ENCODE data around the gene LIF.
"Not testable (repeated sequence)": the region's sequence is repeated elsewhere in the genome, so short reads cannot be mapped to it uniquely, and the experiment has no call there.

The LIF gene

GRCh38 chr22:30221121-30221992 is 25.2 kb downstream of the LIF start:
- Mint-ChIP-seq H3K36me3 (ENCODE audit: low read depth) (no peaks in the 10 kb centered on the region), H3K4me1 (ENCODE audit: low read depth) (peaks cover 63% of the 10 kb centered on the region), H3K9me3 (no peaks in the 10 kb centered on the region), H3K27me3 (no peaks in the 10 kb centered on the region), H3K4me3 (peak overlapping the region; percentile 43), H3K27ac (peak overlapping the region; percentile 89)

- no peaks in the 10 kb centered on the region for H3K36me3 Mint-ChIP-seq (ENCODE audit: low read depth)
- no peaks in the 10 kb centered on the region for H3K9me3 Mint-ChIP-seq
- H3K4me1 Mint-ChIP-seq (ENCODE audit: low read depth) = peaks cover 60% of the 10 kb centered on the region
- H3K4me3 Mint-ChIP-seq = peak overlapping the region; percentile 43
- H3K27me3 Mint-ChIP-seq = no peaks in the 10 kb centered on the region
- H3K27ac Mint-ChIP-seq = peak overlapping the region; percentile 89
Observed at GRCh38 chr22:30220338-30221012, 26.1 kb downstream of the LIF start.

GRCh38 chr22:30219668-30220278 is 26.8 kb downstream of the LIF start:
- H3K27ac Mint-ChIP-seq = peak overlapping the region; percentile 89
- H3K36me3 Mint-ChIP-seq (ENCODE audit: low read depth) = no peaks in the 10 kb centered on the region
- peaks cover 59% of the 10 kb centered on the region for H3K4me1 Mint-ChIP-seq (ENCODE audit: low read depth)
- no peaks in the 10 kb centered on the region for H3K9me3 Mint-ChIP-seq
- H3K27me3 Mint-ChIP-seq = no peaks in the 10 kb centered on the region
- H3K4me3 Mint-ChIP-seq = no peak overlapping the region

GRCh38 chr22:30219049-30219654 is 27.4 kb downstream of the LIF start:
- no peak overlapping the region for H3K27ac Mint-ChIP-seq
- no peaks in the 10 kb centered on the region for H3K27me3 Mint-ChIP-seq
- H3K36me3 Mint-ChIP-seq (ENCODE audit: low read depth) = no peaks in the 10 kb centered on the region
- H3K4me1 Mint-ChIP-seq (ENCODE audit: low read depth) = peaks cover 56% of the 10 kb centered on the region
- no peaks in the 10 kb centered on the region for H3K9me3 Mint-ChIP-seq
- H3K4me3 Mint-ChIP-seq = no peak overlapping the region

GRCh38 chr22:30217698-30218560 is 28.6 kb downstream of the LIF start:
- no peak overlapping the region for H3K27ac Mint-ChIP-seq

GRCh38 chr22:30216710-30217109 is 29.8 kb downstream of the LIF start:
- Mint-ChIP-seq H3K9me3 (no peaks in the 10 kb centered on the region), H3K4me3 (no peak overlapping the region), H3K27ac (no peak overlapping the region), H3K27me3 (no peaks in the 10 kb centered on the region), H3K36me3 (ENCODE audit: low read depth) (no peaks in the 10 kb centered on the region), H3K4me1 (ENCODE audit: low read depth) (peaks cover 48% of the 10 kb centered on the region)

More at GRCh38 chr22:30217698-30218560, 28.6 kb downstream of the LIF start:
- no peak overlapping the region for H3K4me3 Mint-ChIP-seq
- no peaks in the 10 kb centered on the region for H3K36me3 Mint-ChIP-seq (ENCODE audit: low read depth)
- H3K4me1 Mint-ChIP-seq (ENCODE audit: low read depth) = peaks cover 51% of the 10 kb centered on the region
- H3K27me3 Mint-ChIP-seq = no peaks in the 10 kb centered on the region
- no peaks in the 10 kb centered on the region for H3K9me3 Mint-ChIP-seq

GRCh38 chr22:30216272-30216671 is 30.3 kb downstream of the LIF start:
- H3K4me1 Mint-ChIP-seq (ENCODE audit: low read depth) = peaks cover 43% of the 10 kb centered on the region
- H3K27ac Mint-ChIP-seq; H3K27me3 Mint-ChIP-seq; H3K9me3 Mint-ChIP-seq; H3K4me3 Mint-ChIP-seq; H3K36me3 Mint-ChIP-seq (ENCODE audit: low read depth): not testable (repeated sequence)

GRCh38 chr22:30214703-30215407 is 31.7 kb downstream of the LIF start:
- Mint-ChIP-seq H3K4me3 (no peak overlapping the region), H3K4me1 (ENCODE audit: low read depth) (peaks cover 29% of the 10 kb centered on the region), H3K9me3 (no peaks in the 10 kb centered on the region), H3K27ac (peak overlapping the region; percentile 23), H3K27me3 (no peaks in the 10 kb centered on the region), H3K36me3 (ENCODE audit: low read depth) (no peaks in the 10 kb centered on the region)

GRCh38 chr22:30212996-30213441 is 33.5 kb downstream of the LIF start:
- Mint-ChIP-seq H3K4me3 (no peak overlapping the region), H3K27me3 (no peaks in the 10 kb centered on the region), H3K9me3 (no peaks in the 10 kb centered on the region), H3K36me3 (ENCODE audit: low read depth) (no peaks in the 10 kb centered on the region), H3K27ac (no peak overlapping the region), H3K4me1 (ENCODE audit: low read depth) (peaks cover 37% of the 10 kb centered on the region)

GRCh38 chr22:30212363-30212995 is 34.1 kb downstream of the LIF start:
- Mint-ChIP-seq H3K36me3 (ENCODE audit: low read depth) (no peaks in the 10 kb centered on the region), H3K4me3 (no peak overlapping the region), H3K27me3 (no peaks in the 10 kb centered on the region), H3K9me3 (no peaks in the 10 kb centered on the region), H3K4me1 (ENCODE audit: low read depth) (peaks cover 39% of the 10 kb centered on the region), H3K27ac (peak overlapping the region; percentile 58)

- H3K4me1 Mint-ChIP-seq (ENCODE audit: low read depth) = peaks cover 39% of the 10 kb centered on the region
Observed at GRCh38 chr22:30211124-30211820, 35.3 kb downstream of the LIF start.

GRCh38 chr22:30210235-30210909 is 36.2 kb downstream of the LIF start:
- H3K4me1 Mint-ChIP-seq (ENCODE audit: low read depth) = peaks cover 43% of the 10 kb centered on the region

More at GRCh38 chr22:30211124-30211820, 35.3 kb downstream of the LIF start:
- no peak overlapping the region for H3K4me3 Mint-ChIP-seq
- H3K9me3 Mint-ChIP-seq = no peaks in the 10 kb centered on the region
- H3K27ac Mint-ChIP-seq = no peak overlapping the region
- no peaks in the 10 kb centered on the region for H3K36me3 Mint-ChIP-seq (ENCODE audit: low read depth)
- no peaks in the 10 kb centered on the region for H3K27me3 Mint-ChIP-seq

More at GRCh38 chr22:30210235-30210909, 36.2 kb downstream of the LIF start:
- H3K9me3 Mint-ChIP-seq = no peaks in the 10 kb centered on the region
- H3K4me3 Mint-ChIP-seq = no peak overlapping the region
- no peaks in the 10 kb centered on the region for H3K27me3 Mint-ChIP-seq
- H3K36me3 Mint-ChIP-seq (ENCODE audit: low read depth) = no peaks in the 10 kb centered on the region
- no peak overlapping the region for H3K27ac Mint-ChIP-seq
